Progenitor cell of endocrine pancreas (in vitro differentiated cells): Measurements from ENCODE around the gene CPHXL2. TPM values are rescaled to one million over a fixed set of nuclear protein-coding genes. Genes with fewer than 3 reads are reported as not detected.
A peak's percentile ranks its signal among the peaks of the same experiment; 100 is the strongest.

Experiments used
- DNase-seq: peaks from one replicate; pipeline ENCODE4 v3.0.0; 2021; ENCODE audit warnings: low spot score; ENCODE audit not compliant: unreplicated experiment
- H3K27ac Mint-ChIP-seq: 2 replicates; pipeline ENCODE4 v1.8.0; 2021; ENCODE audit warnings: mild to moderate bottlenecking, moderate library complexity, mixed read lengths
- H3K27me3 Mint-ChIP-seq: 2 replicates; pipeline ENCODE4 v1.8.0; 2021; ENCODE audit warnings: mixed read lengths
- H3K36me3 Mint-ChIP-seq: 2 replicates; pipeline ENCODE4 v1.8.0; 2022; ENCODE audit warnings: mixed read lengths; ENCODE audit not compliant: insufficient read depth
- H3K4me1 Mint-ChIP-seq: 2 replicates; pipeline ENCODE4 v1.8.0; 2021; ENCODE audit warnings: low read depth, mixed read lengths
- H3K4me3 Mint-ChIP-seq: 2 replicates; pipeline ENCODE4 v1.8.0; 2021; ENCODE audit warnings: low read depth, mild to moderate bottlenecking, moderate library complexity, mixed read lengths
- H3K9me3 Mint-ChIP-seq: 2 replicates; pipeline ENCODE4 v1.8.0; 2021; ENCODE audit warnings: low read depth, mixed read lengths
- CTCF ChIP-seq: fragments of 200-600 bp; sonication (generic); IDR thresholded peaks from one replicate; pipeline ENCODE4 v1.5.0; 2021; ENCODE audit warnings: antibody characterized with exemption, mild to moderate bottlenecking; ENCODE audit not compliant: unreplicated experiment
- long read RNA-seq: library from polyadenylated mRNA; unstranded; transcript quantifications from one replicate; pipeline ENCODE4 v2.0.0, GENCODE V29; 2020
- total RNA-seq: library from RNA; stranded (reverse); gene quantifications from 2 replicates; pipeline ENCODE4 v1.2.1, GENCODE V29; 2021

CPHXL2 gene
- total RNA-seq: not detected in 2 replicates
- long read RNA-seq: 0 reads

- no peak for DNase-seq
- TF ChIP-seq CTCF: no peak
- peaks cover 6% of the 10 kb centered on the region for H3K4me1 Mint-ChIP-seq
- H3K27ac Mint-ChIP-seq: no peak within 1 kb of the TSS
- no peak within 1 kb of the TSS for H3K4me3 Mint-ChIP-seq
- no peaks in the 10 kb centered on the region for H3K27me3 Mint-ChIP-seq
- peaks cover 2% of the 10 kb centered on the region for H3K36me3 Mint-ChIP-seq
- peaks cover under 1% of the 10 kb centered on the region for H3K9me3 Mint-ChIP-seq
Observed at GRCh38 chr16:75676909-75677308, at the start of gene CPHXL2. Gene CPHXL2, minus strand, starts transcription at chr16:75677009. Its CDS starts 10 bp downstream, at chr16:75676999.

GRCh38 chr16:75726390-75726789, 49.6 kb upstream of the CPHXL2 start, which contains the start of gene CPHXL:
Gene CPHXL, minus strand, starts transcription at chr16:75726490. Its CDS starts 48 bp downstream, at chr16:75726442.
- H3K36me3 Mint-ChIP-seq: no peaks in the 10 kb centered on the region
- no peak for TF ChIP-seq CTCF
- peak within 1 kb of the TSS; percentile 77 for H3K27ac Mint-ChIP-seq
- H3K9me3 Mint-ChIP-seq: peaks cover 2% of the 10 kb centered on the region
- no peak for DNase-seq
- H3K4me3 Mint-ChIP-seq: no peak within 1 kb of the TSS
- peaks cover 18% of the 10 kb centered on the region for H3K4me1 Mint-ChIP-seq
- no peaks in the 10 kb centered on the region for H3K27me3 Mint-ChIP-seq

GRCh38 chr16:75718452-75718851, 41.6 kb upstream of the CPHXL2 start:
- H3K9me3 Mint-ChIP-seq: peaks cover 12% of the 10 kb centered on the region
- no peak for TF ChIP-seq CTCF
- DNase-seq: no peak
- H3K36me3 Mint-ChIP-seq: peaks cover 1% of the 10 kb centered on the region
- H3K4me1 Mint-ChIP-seq: peaks cover 9% of the 10 kb centered on the region
- H3K4me3 Mint-ChIP-seq: no peak overlapping the region
- no peaks in the 10 kb centered on the region for H3K27me3 Mint-ChIP-seq
- H3K27ac Mint-ChIP-seq: no peak overlapping the region

GRCh38 chr16:75714661-75715060, 37.9 kb upstream of the CPHXL2 start:
- no peak for DNase-seq
- H3K4me1 Mint-ChIP-seq: no peaks in the 10 kb centered on the region
- no peak overlapping the region for H3K4me3 Mint-ChIP-seq
- no peaks in the 10 kb centered on the region for H3K27me3 Mint-ChIP-seq
- no peak for TF ChIP-seq CTCF
- H3K9me3 Mint-ChIP-seq: peaks cover 14% of the 10 kb centered on the region
- H3K36me3 Mint-ChIP-seq: peaks cover 8% of the 10 kb centered on the region
- H3K27ac Mint-ChIP-seq: no peak overlapping the region

GRCh38 chr16:75710344-75710743, 33.5 kb upstream of the CPHXL2 start:
- Mint-ChIP-seq H3K27ac (no peak overlapping the region), H3K4me1 (no peaks in the 10 kb centered on the region), H3K36me3 (peaks cover 6% of the 10 kb centered on the region), H3K4me3 (no peak overlapping the region), H3K27me3 (no peaks in the 10 kb centered on the region), H3K9me3 (peaks cover 26% of the 10 kb centered on the region)
- no peak for TF ChIP-seq CTCF
- DNase-seq: no peak
